Activated CD4-positive, alpha-beta T cell treated with anti-CD3 and anti-CD28 coated beads for 36 hours (primary cell): Measurements from ENCODE around the gene CRIP2. TPM values are rescaled to one million over a fixed set of nuclear protein-coding genes. Genes with fewer than 3 reads are reported as not detected.

Experiments used
- ATAC-seq: fragments of 200-7000 bp; cut with Tn5 transposase; one replicate; pipeline ENCODE4 v1.10.0; 2021; ENCODE audit warnings: mild to moderate bottlenecking, moderate library complexity
- CTCF ChIA-PET: fragments of 350-600 bp; sonication (Branson Sonifier 250); formaldehyde crosslinking; loops from one replicate; lab custom pipeline; 2021; ENCODE audit warnings: antibody characterized with exemption; lab: Charles Lee
- POLR2A ChIA-PET: fragments of 350-600 bp; sonication (Branson Sonifier 250); formaldehyde crosslinking; loops from one replicate; lab custom pipeline; 2021; ENCODE audit warnings: antibody characterized with exemption, inconsistent platforms; lab: Charles Lee
- DNase-seq: peaks from one replicate; pipeline ENCODE4 v3.0.0-alpha.2; 2020
- H3K27ac Mint-ChIP-seq: one replicate; pipeline ENCODE4 v1.8.0; 2021; ENCODE audit warnings: mixed read lengths
- H3K27me3 Mint-ChIP-seq: one replicate; pipeline ENCODE4 v1.8.0; 2021; ENCODE audit warnings: mixed read lengths
- H3K36me3 Mint-ChIP-seq: one replicate; pipeline ENCODE4 v1.8.0; 2021; ENCODE audit warnings: low read depth, mixed read lengths
- H3K4me1 Mint-ChIP-seq: one replicate; pipeline ENCODE4 v1.8.0; 2021; ENCODE audit warnings: mixed read lengths
- H3K4me3 Mint-ChIP-seq: one replicate; pipeline ENCODE4 v1.8.0; 2021; ENCODE audit warnings: mild to moderate bottlenecking, moderate library complexity, mixed read lengths
- H3K9me3 Mint-ChIP-seq: one replicate; pipeline ENCODE4 v1.8.0; 2021; ENCODE audit warnings: low read depth, mixed read lengths
- intact Hi-C, 2 experiments: fragments of 100-400 bp; cut with DNase I in 1 of 2; cut with micrococcal nuclease in 1 of 2; formaldehyde crosslinking; loops; one replicate each; pipeline versions ENCODE4 v1.14.2 to v1.15.1; 2022 to 2024; cut with DNase I, micrococcal nuclease
- total RNA-seq, 2 experiments: library from RNA; stranded (reverse); gene quantifications; one replicate each; pipeline ENCODE4 v1.2.3, GENCODE V29; 2021

Gene CRIP2
- total RNA-seq, 2 experiments from 2014 or later: 1.1 to 1.2 TPM

DNA sequence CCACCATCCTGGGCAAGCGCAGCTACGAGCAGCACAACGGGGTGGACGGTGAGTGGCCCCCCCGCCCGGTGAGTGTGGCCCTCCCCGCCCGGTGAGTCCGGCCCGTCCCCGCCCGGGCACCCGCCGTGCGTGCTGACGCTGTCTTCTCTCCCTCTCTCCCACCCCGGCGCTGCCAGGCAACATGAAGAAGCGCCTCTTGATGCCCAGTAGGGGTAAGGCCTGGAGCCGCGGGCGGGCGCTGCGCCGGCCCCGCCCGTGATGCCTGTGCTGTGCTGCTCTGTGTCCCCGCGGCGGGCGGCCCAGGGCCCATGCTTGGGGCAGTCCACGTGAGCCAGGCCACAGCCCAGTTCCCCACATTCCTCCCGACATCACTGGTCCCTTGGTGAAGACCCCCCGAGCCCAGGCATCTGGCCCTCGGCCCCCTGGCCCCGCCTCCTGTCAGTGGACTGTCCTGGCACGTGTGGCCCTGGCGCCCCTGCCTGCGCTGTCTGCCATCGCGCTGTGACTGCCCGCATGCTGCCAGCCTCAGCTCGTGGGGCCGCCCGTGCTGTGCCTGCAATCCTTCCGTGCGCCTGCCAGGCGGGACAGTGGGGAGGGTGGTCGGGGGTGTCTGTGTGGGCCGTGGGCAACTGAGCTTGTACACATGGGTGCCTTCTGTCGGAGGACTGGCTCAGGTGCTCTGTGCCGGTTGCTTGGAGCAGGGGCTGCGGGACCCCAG, 7.9 kb upstream of the CRIP2 start:
- H3K9me3 Mint-ChIP-seq: no peaks in the 10 kb centered on the region
- H3K27ac Mint-ChIP-seq: no peak overlapping the region
- H3K27me3 Mint-ChIP-seq: no peaks in the 10 kb centered on the region
- POLR2A ChIA-PET: no interaction called here
- no peaks in the 10 kb centered on the region for H3K4me1 Mint-ChIP-seq
- no peak overlapping the region for H3K4me3 Mint-ChIP-seq
- CTCF ChIA-PET: interaction anchor here (1.3 kb wide), 1 partner anchor 22 kb away, joined by 3 read pairs; no protein-coding TSS in a partner anchor
- intact Hi-C loops: no loop called here
- peaks cover 9% of the 10 kb centered on the region for H3K36me3 Mint-ChIP-seq
- ATAC-seq: no peak
- DNase-seq: no peak

DNA sequence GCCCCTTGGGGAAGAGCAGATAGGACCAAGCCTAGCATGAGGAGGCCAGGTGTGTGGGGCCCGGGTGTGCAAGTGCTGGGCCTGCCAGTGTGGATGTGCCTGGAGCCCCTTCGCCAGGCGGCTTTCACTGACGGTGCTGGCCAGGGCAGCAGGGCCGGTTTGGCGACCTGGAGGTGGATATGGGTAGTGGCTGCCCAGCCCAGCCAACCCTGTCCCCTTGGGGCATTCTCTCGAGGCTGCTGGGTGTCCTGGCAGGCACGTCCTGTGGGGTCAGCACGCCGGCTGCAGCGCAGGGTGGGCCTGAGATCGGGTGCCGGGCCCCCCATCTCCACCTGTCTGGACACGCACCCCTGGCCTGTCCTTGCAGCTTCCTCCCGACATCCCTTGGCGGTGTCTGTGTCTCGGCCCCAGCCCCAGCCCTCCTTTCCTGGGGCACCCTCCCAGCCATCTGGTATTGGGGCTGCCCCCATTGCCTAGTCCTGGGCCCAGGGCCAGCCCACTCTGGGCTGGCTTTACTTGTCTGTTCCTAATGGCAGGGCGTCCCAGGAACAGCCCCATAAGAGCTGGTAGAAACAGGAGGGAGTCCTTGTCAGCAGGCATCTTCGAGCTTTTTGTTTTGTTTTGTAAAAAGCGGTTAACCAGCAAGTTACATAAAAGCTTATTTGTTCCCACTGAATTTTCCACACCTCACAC, 7.2 kb upstream of the CRIP2 start:
- CTCF ChIA-PET: interaction anchor here (0.7 to 1.3 kb wide), 2 partner anchors 22 to 101 kb away, joined by 3 read pairs; no protein-coding TSS in a partner anchor
- no peak for DNase-seq

DNA sequence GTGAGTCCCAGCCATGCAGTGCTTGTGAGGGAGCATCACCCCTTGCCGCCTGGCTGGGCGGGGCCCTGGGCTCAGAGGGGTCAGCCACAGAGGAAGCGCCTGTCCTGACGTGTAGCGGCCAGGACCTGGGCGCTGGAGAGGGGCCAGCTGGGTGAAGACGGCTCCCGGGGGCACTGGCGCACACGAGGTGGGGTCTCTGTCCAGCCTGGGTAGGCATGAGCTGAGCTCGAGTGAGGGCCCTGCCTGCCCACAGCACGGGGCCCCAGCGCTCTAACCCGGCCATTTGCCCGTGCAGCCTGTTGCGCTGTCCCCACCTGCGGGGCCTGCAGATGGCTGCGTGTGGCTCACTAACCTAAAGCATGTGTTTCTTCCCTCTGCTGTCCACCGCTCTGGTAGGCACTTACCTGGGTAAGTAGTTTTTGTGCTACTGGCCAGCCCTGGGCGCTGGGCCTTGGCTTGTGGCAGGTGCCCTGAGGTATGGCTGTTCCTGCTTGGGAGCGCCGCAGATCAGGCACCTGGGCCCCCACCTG, 6.6 kb upstream of the CRIP2 start:
- Mint-ChIP-seq H3K27me3 (no peaks in the 10 kb centered on the region), H3K36me3 (peaks cover 6% of the 10 kb centered on the region), H3K4me3 (no peak overlapping the region), H3K9me3 (no peaks in the 10 kb centered on the region), H3K4me1 (no peaks in the 10 kb centered on the region), H3K27ac (no peak overlapping the region)
- POLR2A ChIA-PET: no interaction called here
- intact Hi-C loops: no loop called here
- CTCF ChIA-PET: interaction anchor here (0.7 to 1.3 kb wide), 2 partner anchors 21 to 102 kb away, joined by 3 read pairs; no protein-coding TSS in a partner anchor
- DNase-seq (no peak), ATAC-seq (no peak)

More for the DNA sequence above, 7.2 kb upstream of the CRIP2 start:
- H3K36me3 Mint-ChIP-seq: peaks cover 8% of the 10 kb centered on the region
- no peaks in the 10 kb centered on the region for H3K27me3 Mint-ChIP-seq
- H3K4me3 Mint-ChIP-seq: no peak overlapping the region
- POLR2A ChIA-PET: no interaction called here
- no peak for ATAC-seq
- H3K27ac Mint-ChIP-seq: no peak overlapping the region
- no peaks in the 10 kb centered on the region for H3K9me3 Mint-ChIP-seq
- intact Hi-C loops: no loop called here
- H3K4me1 Mint-ChIP-seq: no peaks in the 10 kb centered on the region

DNA sequence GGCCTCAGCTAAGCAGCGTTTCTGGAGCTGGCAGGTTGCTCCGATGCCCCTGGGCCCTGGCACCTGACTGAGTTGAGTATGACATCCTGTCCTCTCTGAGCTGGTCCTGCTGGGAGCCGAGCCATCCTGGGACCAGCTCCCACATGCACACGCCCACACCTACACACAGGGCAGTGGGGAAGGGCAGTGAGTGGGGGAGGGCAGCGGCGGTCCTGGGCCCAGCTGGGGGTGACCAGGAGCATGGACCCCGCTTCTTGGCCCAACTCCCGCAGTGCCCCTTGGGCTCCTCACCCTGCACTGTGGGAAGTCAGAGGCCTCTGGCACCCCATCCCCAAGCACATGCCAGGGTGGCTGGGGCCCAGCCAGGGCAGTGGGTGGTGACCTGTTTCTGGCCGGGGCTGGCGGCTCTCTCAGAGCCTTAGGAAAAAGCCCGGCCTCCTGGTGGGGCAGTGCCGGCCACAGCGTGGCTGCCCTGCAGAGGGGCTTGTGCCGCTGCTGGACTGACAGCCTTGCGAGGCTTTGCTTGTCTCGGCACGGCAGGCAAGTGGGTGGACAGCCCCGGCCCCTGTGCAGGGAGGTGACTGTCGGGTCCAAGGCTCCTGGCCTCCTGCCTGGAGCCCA, 5.9 kb upstream of the CRIP2 start:
- no peak for DNase-seq
- H3K36me3 Mint-ChIP-seq: peaks cover 1% of the 10 kb centered on the region
- CTCF ChIA-PET: no interaction called here
- no peaks in the 10 kb centered on the region for H3K27me3 Mint-ChIP-seq
- intact Hi-C loops: no loop called here
- H3K27ac Mint-ChIP-seq: no peak overlapping the region
- no peak overlapping the region for H3K4me3 Mint-ChIP-seq
- H3K9me3 Mint-ChIP-seq: no peaks in the 10 kb centered on the region
- ATAC-seq: no peak
- no peaks in the 10 kb centered on the region for H3K4me1 Mint-ChIP-seq
- POLR2A ChIA-PET: no interaction called here

DNA sequence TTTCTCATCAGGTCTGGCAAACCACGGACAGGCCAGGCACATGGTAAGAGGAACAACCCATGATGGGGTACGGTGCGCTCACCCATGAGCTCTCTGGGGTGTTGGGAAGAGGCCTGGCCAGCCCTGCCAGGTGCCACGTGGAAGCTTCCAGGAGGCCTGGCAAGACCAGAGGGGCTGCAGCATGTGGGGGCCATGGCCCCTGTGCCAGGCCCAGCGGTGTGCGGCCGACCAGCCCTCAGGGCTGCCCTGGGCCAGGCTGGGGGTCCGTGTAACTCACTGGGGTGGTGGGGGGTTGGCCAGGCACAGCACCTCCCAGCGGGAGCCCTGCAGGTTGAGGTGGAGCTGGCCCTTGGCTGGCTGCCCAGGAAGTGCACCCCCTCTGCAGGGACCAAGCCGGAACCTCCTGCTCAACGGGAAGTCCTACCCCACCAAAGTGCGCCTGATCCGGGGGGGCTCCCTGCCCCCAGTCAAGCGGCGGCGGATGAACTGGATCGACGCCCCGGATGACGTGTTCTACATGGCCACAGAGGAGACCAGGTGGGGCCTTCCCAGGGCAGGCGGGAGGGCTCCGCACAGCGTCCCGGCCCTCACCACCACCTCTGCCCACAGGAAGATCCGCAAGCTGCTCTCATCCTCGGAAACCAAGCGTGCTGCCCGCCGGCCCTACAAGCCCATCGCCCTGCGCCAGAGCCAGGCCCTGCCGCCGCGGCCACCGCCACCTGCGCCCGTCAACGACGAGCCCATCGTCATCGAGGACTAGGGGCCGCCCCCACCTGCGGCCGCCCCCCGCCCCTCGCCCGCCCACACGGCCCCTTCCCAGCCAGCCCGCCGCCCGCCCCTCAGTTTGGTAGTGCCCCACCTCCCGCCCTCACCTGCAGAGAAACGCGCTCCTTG, 4.9 kb upstream of the CRIP2 start:
- CTCF ChIA-PET: interaction anchor here (0.9 to 1.4 kb wide), 2 partner anchors 19 to 20 kb away, joined by 3 read pairs; no protein-coding TSS in a partner anchor
- no peaks in the 10 kb centered on the region for H3K9me3 Mint-ChIP-seq
- POLR2A ChIA-PET: no interaction called here

DNA sequence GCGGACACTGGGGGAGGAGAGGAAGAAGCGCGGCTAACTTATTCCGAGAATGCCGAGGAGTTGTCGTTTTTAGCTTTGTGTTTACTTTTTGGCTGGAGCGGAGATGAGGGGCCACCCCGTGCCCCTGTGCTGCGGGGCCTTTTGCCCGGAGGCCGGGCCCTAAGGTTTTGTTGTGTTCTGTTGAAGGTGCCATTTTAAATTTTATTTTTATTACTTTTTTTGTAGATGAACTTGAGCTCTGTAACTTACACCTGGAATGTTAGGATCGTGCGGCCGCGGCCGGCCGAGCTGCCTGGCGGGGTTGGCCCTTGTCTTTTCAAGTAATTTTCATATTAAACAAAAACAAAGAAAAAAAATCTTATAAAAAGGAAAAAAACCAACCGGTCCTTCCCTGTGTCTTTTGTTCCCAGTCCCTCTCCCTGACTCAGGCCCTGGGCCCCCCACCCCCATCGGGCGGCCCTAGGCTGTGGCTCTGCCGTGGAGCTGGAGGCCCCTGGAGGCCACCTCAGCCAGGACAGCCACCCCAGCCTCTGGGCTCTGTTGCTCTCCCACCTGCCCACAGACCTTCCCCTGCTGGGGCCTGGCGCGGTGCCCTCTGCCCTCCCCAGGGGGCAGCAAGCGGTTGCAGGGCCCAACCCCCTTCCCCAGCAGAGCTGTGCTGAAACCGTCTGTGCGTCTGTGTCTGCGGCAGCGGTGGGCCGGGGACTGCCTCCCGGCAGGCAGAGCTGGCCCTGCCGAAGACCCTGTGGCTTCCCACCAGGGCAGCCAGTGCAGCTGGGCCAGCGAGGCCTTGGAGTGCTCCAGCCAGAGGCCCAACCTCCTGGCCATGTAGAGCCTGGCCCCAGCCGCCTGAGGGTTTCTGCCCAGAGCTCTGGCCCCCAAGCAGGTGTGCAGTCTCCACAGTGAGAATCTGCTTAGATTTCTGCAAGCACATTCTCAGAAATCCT, 4.0 kb upstream of the CRIP2 start:
- ATAC-seq: no peak
- Mint-ChIP-seq H3K4me3 (no peak overlapping the region), H3K36me3 (no peaks in the 10 kb centered on the region), H3K27me3 (no peaks in the 10 kb centered on the region), H3K9me3 (no peaks in the 10 kb centered on the region), H3K4me1 (no peaks in the 10 kb centered on the region), H3K27ac (no peak overlapping the region)
- intact Hi-C loops: loop anchor here in 1 of 2 experiments (5.0 kb wide), 1 partner anchor 48 kb away; no protein-coding TSS in a partner anchor
- no peak for DNase-seq
- ChIA-PET CTCF (interaction anchor here (1.4 kb wide), 1 partner anchor 19 kb away, joined by 3 read pairs; no protein-coding TSS in a partner anchor), POLR2A (interaction anchor here (1.2 kb wide), 1 partner anchor 19 kb away, joined by 3 read pairs; no protein-coding TSS in a partner anchor)

More for the DNA sequence above, 4.9 kb upstream of the CRIP2 start:
- no peak for DNase-seq
- intact Hi-C loops: loop anchor here in 1 of 2 experiments (5.0 kb wide), 1 partner anchor 47 kb away; no protein-coding TSS in a partner anchor
- H3K27ac Mint-ChIP-seq: no peak overlapping the region
- no peaks in the 10 kb centered on the region for H3K36me3 Mint-ChIP-seq
- H3K27me3 Mint-ChIP-seq: no peaks in the 10 kb centered on the region
- no peak overlapping the region for H3K4me3 Mint-ChIP-seq
- no peak for ATAC-seq
- no peaks in the 10 kb centered on the region for H3K4me1 Mint-ChIP-seq

DNA sequence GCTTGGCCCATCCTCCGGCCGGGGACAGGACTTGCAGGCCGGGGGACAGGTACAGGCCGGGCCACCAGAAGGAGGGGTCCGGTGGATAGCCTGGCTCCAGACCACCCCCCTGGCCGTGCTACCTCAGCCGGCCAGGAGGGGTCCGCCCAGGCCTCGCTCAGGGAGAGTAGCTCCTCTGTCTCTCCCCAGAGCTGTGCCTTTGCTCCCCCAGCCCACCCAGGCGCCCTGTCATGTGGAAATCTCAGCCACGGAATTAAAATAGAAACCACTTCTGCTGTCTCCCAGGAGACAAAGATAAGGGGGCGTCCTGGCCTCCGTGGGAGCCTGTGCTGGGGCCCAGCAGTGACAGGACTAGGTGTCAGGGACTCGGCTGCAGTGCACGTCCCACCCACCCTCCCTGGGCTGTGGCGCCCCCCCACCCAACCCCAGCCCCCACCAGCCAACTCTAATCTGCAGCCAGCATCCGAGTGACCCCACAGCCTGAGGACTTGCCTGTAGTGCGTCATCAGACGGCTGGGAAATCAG, 3.3 kb upstream of the CRIP2 start:
- DNase-seq (no peak), ATAC-seq (no peak)
- intact Hi-C loops: loop anchor here in 1 of 2 experiments (5.0 kb wide), 1 partner anchor 49 kb away; no protein-coding TSS in a partner anchor
- H3K36me3 Mint-ChIP-seq: no peaks in the 10 kb centered on the region
- POLR2A ChIA-PET: interaction anchor here (1.2 kb wide), 1 partner anchor 18 kb away, joined by 3 read pairs; no protein-coding TSS in a partner anchor
- H3K27me3 Mint-ChIP-seq: no peaks in the 10 kb centered on the region
- no peak overlapping the region for H3K4me3 Mint-ChIP-seq
- no peaks in the 10 kb centered on the region for H3K4me1 Mint-ChIP-seq
- CTCF ChIA-PET: interaction anchor here (1.4 kb wide), 1 partner anchor 18 kb away, joined by 3 read pairs; no protein-coding TSS in a partner anchor
- no peak overlapping the region for H3K27ac Mint-ChIP-seq
- H3K9me3 Mint-ChIP-seq: no peaks in the 10 kb centered on the region

DNA sequence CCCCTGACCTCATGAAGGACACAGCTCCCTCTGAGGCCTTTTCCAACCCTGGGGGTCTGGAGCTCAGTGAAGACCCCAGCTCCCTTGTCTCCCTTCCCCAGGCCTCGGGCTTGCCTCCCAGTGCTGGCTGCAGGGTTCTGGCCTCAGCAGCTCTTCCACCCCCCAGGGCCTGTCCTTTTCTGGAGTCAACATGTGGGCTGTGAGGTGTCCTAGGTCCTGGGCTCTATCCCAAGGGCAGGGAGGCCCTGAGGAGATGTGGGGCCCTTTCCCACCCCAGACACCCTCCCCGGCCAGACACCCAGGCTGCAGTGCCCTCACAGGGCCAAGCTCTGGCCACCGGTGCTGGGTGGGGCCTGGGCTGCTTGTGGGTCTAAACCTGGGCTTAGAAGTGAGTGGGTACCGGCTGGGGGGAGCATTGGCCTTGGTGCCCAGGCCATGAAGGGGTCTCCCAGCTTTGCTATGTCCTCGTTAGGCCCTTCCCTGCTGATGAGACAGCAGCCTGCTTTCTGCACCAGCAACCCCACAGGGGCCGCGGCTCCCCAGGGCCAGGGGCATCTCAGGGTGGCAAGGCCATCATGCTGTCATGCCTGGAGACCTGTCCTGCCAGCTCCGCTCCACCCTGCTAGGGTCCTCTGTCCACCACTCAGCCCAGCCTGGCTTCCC, 2.7 kb upstream of the CRIP2 start:
- Mint-ChIP-seq H3K9me3 (no peaks in the 10 kb centered on the region), H3K4me3 (no peak overlapping the region), H3K27ac (no peak overlapping the region), H3K4me1 (no peaks in the 10 kb centered on the region), H3K36me3 (no peaks in the 10 kb centered on the region), H3K27me3 (no peaks in the 10 kb centered on the region)
- DNase-seq (no peak), ATAC-seq (no peak)
- intact Hi-C loops: loop anchor here in 1 of 2 experiments (5.0 kb wide), 1 partner anchor 50 kb away; no protein-coding TSS in a partner anchor
- ChIA-PET POLR2A (interaction anchor here (1.2 kb wide), 1 partner anchor 18 kb away, joined by 3 read pairs; no protein-coding TSS in a partner anchor), CTCF (no interaction called here)

DNA sequence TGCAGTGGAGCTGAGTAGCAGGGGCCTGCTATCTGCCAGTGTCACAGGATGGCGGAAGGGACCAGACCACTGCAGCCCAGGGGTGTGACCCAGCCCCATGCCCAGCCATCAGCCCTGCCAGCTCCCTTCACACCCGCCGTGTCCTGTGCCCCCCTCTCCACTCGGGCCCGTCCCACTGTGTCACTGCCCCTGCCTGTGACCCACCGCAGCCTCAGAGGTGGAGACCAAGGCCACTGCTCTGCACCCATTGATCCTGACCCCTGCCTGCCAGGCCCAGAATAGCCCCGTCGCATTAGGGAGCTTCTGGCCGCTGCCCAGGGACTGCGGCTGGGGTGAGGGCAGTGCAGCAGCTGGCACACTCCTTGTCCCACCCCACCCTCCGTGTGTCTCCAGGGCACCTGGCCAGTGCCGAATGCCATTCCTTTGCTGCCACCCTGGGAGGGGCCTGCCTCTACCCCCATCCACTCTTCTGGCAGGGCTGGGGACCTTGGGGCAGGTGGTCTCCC, 2.1 kb upstream of the CRIP2 start:
- no peaks in the 10 kb centered on the region for H3K36me3 Mint-ChIP-seq
- ChIA-PET POLR2A (no interaction called here), CTCF (no interaction called here)
- no peak overlapping the region for H3K4me3 Mint-ChIP-seq
- DNase-seq (no peak), ATAC-seq (no peak)
- no peaks in the 10 kb centered on the region for H3K27me3 Mint-ChIP-seq
- H3K27ac Mint-ChIP-seq: no peak overlapping the region
- H3K4me1 Mint-ChIP-seq: peaks cover 5% of the 10 kb centered on the region
- H3K9me3 Mint-ChIP-seq: no peaks in the 10 kb centered on the region
- intact Hi-C loops: loop anchor here in 1 of 2 experiments (5.0 kb wide), 1 partner anchor 50 kb away; no protein-coding TSS in a partner anchor
